K562 (cell line): ENCODE results near the gene ZNF330. TPM values are rescaled to one million over a fixed set of nuclear protein-coding genes. Genes with fewer than 3 reads are reported as not detected.
A peak's percentile ranks its signal among the peaks of the same experiment; 100 is the strongest.

Experiments
- CREB1 ChIP-seq, 2 experiments: sonication (generic) in 1 of 2; formaldehyde crosslinking in 1 of 2; IDR thresholded peaks; 2 replicates each; pipeline versions ENCODE4 v1.6.1 to v1.8.0; 2012 to 2022; ENCODE audit warnings: inconsistent platforms in 1 of 2, mild to moderate bottlenecking in 1 of 2, missing genetic modification reagents in 1 of 2, moderate library complexity in 1 of 2
- EP400 ChIP-seq: fragments of 450-650 bp; IDR thresholded peaks from 2 replicates; pipeline ENCODE4 v1.6.1; 2017; ENCODE audit warnings: antibody characterized with exemption, mild to moderate bottlenecking, moderate library complexity
- FOXP1 ChIP-seq: sonication (generic); formaldehyde crosslinking; IDR thresholded peaks from 2 replicates; pipeline ENCODE4 v1.8.0; 2022; ENCODE audit warnings: mild to moderate bottlenecking, missing genetic modification reagents
- HDAC8 ChIP-seq: fragments of 450-650 bp; IDR thresholded peaks from 2 replicates; pipeline ENCODE4 v1.6.1; 2016; ENCODE audit warnings: mild to moderate bottlenecking, missing genetic modification characterization, moderate library complexity, missing compliant biosample characterization
- NFATC3 ChIP-seq: fragments of 450-650 bp; IDR thresholded peaks from 2 replicates; pipeline ENCODE4 v1.6.1; 2017; ENCODE audit warnings: mild to moderate bottlenecking
- PCBP1 ChIP-seq: fragments of 200-400 bp; formaldehyde crosslinking; IDR thresholded peaks from 2 replicates; pipeline ENCODE4 v1.6.1; 2018; ENCODE audit warnings: mild to moderate bottlenecking, low read depth, low read length; ENCODE audit not compliant: poor library complexity, severe bottlenecking
- TOE1 ChIP-seq, 2 experiments: fragments of 450-650 bp in 1 of 2; sonication (generic) in 1 of 2; formaldehyde crosslinking in 1 of 2; IDR thresholded peaks; 2 replicates each; pipeline versions ENCODE4 v1.7.1 to v1.8.0; 2016 to 2022; ENCODE audit warnings: borderline replicate concordance in 2 of 2, mild to moderate bottlenecking in 2 of 2, antibody characterized with exemption in 1 of 2, inconsistent platforms in 1 of 2, low read depth in 1 of 2, missing genetic modification reagents in 1 of 2, moderate library complexity in 1 of 2
- ZBTB7A ChIP-seq: IDR thresholded peaks from 2 replicates; pipeline ENCODE4 v1.6.1; 2011; ENCODE audit warnings: low read depth, mild to moderate bottlenecking, low read length, moderate library complexity, borderline replicate concordance; ENCODE audit not compliant: control insufficient read depth
- ZFP30 ChIP-seq: fragments of 250-450 bp; sonication (Bioruptor Pico); IDR thresholded peaks from 2 replicates; pipeline ENCODE4 v1.8.0; 2022; ENCODE audit warnings: moderate library complexity, mild to moderate bottlenecking, inconsistent platforms, borderline replicate concordance
- ZNF146 ChIP-seq: IDR thresholded peaks from one replicate; pipeline ENCODE4 v1.6.1; 2018; ENCODE audit warnings: missing compliant biosample characterization; ENCODE audit not compliant: unreplicated experiment
- polyA plus RNA-seq, 8 experiments: library from polyadenylated mRNA; depleted of rRNA in 4 of 8; stranded (reverse) in 5 of 8; unstranded in 3 of 8; fragments of >200 nt; fragmentation: Nextera tagmentation in 2 of 8; fragmentation: Illumina TruSeq in 1 of 8; extraction: Ambion mirVana in 2 of 8; extraction: Trizol in 1 of 8; gene quantifications; 2 replicates each; pipeline versions ENCODE4 v1.2.1 to v1.2.3, GENCODE V29; 2011 to 2014; ENCODE audit warnings: inconsistent platforms in 1 of 8, missing spikeins in 1 of 8
- total RNA-seq, 7 experiments: library from RNA; depleted of rRNA in 6 of 7; stranded (reverse); fragments of >200 nt in 6 of 7; fragmentation: Illumina TruSeq in 2 of 7; extraction: Trizol in 2 of 7; gene quantifications; 2 replicates each; pipeline versions ENCODE4 v1.2.1 to v1.2.3, GENCODE V29; 2011 to 2021; ENCODE audit warnings: low replicate concordance in 1 of 7
- TF ChIP-seq, protein P1 (sequence below): sonication (generic); formaldehyde crosslinking; IDR thresholded peaks from 2 replicates; pipeline ENCODE4 v1.8.0; 2023; ENCODE audit warnings: mild to moderate bottlenecking, missing genetic modification reagents
- TF ChIP-seq, protein P2 (sequence below): sonication (generic); formaldehyde crosslinking; IDR thresholded peaks from 2 replicates; pipeline ENCODE4 v1.8.0; 2022; ENCODE audit warnings: mild to moderate bottlenecking, missing genetic modification reagents, borderline replicate concordance
- TF ChIP-seq, protein P3 (sequence below): sonication (generic); formaldehyde crosslinking; IDR thresholded peaks from 2 replicates; pipeline ENCODE4 v1.8.1; 2023; ENCODE audit warnings: mild to moderate bottlenecking, missing genetic modification reagents, moderate library complexity
- TF ChIP-seq, protein P4 (sequence below): sonication (generic); formaldehyde crosslinking; IDR thresholded peaks from 2 replicates; pipeline ENCODE4 v1.5.0; 2020; ENCODE audit warnings: missing genetic modification reagents
- TF ChIP-seq, protein P5 (sequence below): fragments of 250-450 bp; sonication (Bioruptor Pico); IDR thresholded peaks from 2 replicates; pipeline ENCODE4 v1.5.0; 2021

Gene ZNF330
- total and polyA plus RNA-seq, 9 of the 15 experiments (the other 6 are each of a cell fraction or from before 2014, with no cell fraction given), result 70.0 to 115 (median 92.0) TPM

DNA sequence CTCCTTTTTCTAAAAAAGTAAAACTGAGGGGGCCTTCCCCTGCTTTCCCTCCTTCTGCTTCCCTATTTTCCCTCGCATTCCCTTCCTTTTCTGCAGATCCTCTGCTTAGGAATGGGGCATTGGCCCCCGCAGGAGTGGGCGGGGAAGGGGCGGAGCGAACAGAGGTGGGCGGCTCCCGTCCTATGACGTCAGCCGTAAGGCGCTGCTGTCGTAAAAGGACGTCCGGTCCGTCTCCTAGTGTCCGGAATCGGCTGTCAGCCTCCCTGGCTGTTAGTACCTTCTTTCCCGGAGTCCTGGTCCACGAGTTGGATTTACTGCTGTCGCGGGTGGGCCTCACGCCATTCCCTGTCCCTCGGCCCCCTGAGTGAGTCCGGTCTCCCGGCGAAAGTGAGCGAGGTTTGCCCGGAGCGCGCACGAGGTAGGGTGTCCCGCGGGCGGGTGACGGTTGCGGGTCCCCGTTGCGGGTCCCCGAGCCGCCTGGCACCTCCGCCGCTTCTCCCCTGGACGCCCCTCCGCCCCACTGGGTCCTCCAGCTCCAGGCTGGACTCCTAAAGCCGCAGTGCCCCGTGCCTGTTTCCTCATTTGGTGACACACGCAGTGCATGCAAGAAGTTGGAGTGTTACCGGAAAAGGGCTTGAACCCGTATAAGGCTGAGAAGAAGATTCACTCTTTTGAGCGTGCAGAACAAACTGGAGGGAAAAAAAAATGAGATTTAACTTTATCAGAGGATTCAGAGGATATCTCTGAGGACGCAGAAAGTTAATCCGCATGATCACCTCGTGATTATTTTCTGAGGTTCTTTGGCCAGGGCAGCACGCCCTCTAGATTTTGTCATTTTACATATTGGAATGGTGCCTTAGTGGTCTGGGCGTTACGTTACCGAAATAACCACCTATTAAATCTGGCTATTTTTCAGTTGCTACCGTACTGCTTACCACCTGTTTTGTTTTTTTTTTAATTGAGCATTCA is at the start of gene ZNF330 (continued):
- TF ChIP-seq, protein P1, sequence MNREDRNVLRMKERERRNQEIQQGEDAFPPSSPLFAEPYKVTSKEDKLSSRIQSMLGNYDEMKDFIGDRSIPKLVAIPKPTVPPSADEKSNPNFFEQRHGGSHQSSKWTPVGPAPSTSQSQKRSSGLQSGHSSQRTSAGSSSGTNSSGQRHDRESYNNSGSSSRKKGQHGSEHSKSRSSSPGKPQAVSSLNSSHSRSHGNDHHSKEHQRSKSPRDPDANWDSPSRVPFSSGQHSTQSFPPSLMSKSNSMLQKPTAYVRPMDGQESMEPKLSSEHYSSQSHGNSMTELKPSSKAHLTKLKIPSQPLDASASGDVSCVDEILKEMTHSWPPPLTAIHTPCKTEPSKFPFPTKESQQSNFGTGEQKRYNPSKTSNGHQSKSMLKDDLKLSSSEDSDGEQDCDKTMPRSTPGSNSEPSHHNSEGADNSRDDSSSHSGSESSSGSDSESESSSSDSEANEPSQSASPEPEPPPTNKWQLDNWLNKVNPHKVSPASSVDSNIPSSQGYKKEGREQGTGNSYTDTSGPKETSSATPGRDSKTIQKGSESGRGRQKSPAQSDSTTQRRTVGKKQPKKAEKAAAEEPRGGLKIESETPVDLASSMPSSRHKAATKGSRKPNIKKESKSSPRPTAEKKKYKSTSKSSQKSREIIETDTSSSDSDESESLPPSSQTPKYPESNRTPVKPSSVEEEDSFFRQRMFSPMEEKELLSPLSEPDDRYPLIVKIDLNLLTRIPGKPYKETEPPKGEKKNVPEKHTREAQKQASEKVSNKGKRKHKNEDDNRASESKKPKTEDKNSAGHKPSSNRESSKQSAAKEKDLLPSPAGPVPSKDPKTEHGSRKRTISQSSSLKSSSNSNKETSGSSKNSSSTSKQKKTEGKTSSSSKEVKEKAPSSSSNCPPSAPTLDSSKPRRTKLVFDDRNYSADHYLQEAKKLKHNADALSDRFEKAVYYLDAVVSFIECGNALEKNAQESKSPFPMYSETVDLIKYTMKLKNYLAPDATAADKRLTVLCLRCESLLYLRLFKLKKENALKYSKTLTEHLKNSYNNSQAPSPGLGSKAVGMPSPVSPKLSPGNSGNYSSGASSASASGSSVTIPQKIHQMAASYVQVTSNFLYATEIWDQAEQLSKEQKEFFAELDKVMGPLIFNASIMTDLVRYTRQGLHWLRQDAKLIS, result no peak
- no peak for TF ChIP-seq ZNF146 (CRISPR knock-in tag)
- TF ChIP-seq, protein P2, sequence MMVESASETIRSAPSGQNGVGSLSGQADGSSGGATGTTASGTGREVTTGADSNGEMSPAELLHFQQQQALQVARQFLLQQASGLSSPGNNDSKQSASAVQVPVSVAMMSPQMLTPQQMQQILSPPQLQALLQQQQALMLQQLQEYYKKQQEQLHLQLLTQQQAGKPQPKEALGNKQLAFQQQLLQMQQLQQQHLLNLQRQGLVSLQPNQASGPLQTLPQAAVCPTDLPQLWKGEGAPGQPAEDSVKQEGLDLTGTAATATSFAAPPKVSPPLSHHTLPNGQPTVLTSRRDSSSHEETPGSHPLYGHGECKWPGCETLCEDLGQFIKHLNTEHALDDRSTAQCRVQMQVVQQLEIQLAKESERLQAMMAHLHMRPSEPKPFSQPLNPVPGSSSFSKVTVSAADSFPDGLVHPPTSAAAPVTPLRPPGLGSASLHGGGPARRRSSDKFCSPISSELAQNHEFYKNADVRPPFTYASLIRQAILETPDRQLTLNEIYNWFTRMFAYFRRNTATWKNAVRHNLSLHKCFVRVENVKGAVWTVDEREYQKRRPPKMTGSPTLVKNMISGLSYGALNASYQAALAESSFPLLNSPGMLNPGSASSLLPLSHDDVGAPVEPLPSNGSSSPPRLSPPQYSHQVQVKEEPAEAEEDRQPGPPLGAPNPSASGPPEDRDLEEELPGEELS, result no peak
- TF ChIP-seq, protein P3, sequence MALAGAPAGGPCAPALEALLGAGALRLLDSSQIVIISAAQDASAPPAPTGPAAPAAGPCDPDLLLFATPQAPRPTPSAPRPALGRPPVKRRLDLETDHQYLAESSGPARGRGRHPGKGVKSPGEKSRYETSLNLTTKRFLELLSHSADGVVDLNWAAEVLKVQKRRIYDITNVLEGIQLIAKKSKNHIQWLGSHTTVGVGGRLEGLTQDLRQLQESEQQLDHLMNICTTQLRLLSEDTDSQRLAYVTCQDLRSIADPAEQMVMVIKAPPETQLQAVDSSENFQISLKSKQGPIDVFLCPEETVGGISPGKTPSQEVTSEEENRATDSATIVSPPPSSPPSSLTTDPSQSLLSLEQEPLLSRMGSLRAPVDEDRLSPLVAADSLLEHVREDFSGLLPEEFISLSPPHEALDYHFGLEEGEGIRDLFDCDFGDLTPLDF, result no peak
- no peak for TF ChIP-seq NFATC3
- TF ChIP-seq PCBP1, result no peak
- no peak for TF ChIP-seq HDAC8 (tag)
- TF ChIP-seq, protein P4, sequence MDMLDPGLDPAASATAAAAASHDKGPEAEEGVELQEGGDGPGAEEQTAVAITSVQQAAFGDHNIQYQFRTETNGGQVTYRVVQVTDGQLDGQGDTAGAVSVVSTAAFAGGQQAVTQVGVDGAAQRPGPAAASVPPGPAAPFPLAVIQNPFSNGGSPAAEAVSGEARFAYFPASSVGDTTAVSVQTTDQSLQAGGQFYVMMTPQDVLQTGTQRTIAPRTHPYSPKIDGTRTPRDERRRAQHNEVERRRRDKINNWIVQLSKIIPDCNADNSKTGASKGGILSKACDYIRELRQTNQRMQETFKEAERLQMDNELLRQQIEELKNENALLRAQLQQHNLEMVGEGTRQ (CRISPR knock-in tag), result no peak
- TF ChIP-seq, protein P5, sequence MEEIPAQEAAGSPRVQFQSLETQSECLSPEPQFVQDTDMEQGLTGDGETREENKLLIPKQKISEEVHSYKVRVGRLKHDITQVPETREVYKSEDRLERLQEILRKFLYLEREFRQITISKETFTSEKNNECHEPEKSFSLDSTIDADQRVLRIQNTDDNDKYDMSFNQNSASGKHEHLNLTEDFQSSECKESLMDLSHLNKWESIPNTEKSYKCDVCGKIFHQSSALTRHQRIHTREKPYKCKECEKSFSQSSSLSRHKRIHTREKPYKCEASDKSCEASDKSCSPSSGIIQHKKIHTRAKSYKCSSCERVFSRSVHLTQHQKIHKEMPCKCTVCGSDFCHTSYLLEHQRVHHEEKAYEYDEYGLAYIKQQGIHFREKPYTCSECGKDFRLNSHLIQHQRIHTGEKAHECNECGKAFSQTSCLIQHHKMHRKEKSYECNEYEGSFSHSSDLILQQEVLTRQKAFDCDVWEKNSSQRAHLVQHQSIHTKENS (CRISPR knock-in tag), result no peak
- TF ChIP-seq FOXP1 (CRISPR knock-in tag), result no peak
- TF ChIP-seq ZFP30 (CRISPR knock-in tag), result no peak
- TF ChIP-seq TOE1 (IDR thresholded peaks at IDR 0.05; ENCODE audit: borderline replicate concordance), result peak; percentile 74; the same call in 1 of the 2 replicates
- TF ChIP-seq TOE1 (CRISPR knock-in tag; IDR thresholded peaks at IDR 0.05; ENCODE audit: borderline replicate concordance, low read depth), result no peak
- peak; percentile 92 for TF ChIP-seq CREB1 (IDR thresholded peaks at IDR 0.05)
- peak; percentile 90 for TF ChIP-seq CREB1 (CRISPR knock-in tag; IDR thresholded peaks at IDR 0.05)
- TF ChIP-seq EP400, result peak; percentile 92
- TF ChIP-seq ZBTB7A, result no peak
